Cardiac fibroblast (primary cell): ENCODE results near the gene LSM12.

Source experiments
- DNase-seq, 2 donors: peaks; one replicate each; pipeline versions ENCODE4 v3.0.0 to v3.0.0-alpha.2; 2010; ENCODE audit warnings: low read depth in 2 of 2
- H3K4me3 ChIP-seq, 2 donors: replicated peaks in 1 of 2; 1 replicate in 1 of 2; 2 replicates in 1 of 2; pipeline ENCODE4 v1.5.1; 2011; ENCODE audit warnings: low read depth in 2 of 2, low read length in 2 of 2, mild to moderate bottlenecking in 2 of 2, moderate library complexity in 1 of 2
- TF ChIP-seq, protein P1 (sequence below): IDR thresholded peaks from one replicate; pipeline ENCODE4 v1.5.1; 2011; ENCODE audit warnings: low read depth, mild to moderate bottlenecking, low read length, inconsistent platforms

LSM12 gene

DNA sequence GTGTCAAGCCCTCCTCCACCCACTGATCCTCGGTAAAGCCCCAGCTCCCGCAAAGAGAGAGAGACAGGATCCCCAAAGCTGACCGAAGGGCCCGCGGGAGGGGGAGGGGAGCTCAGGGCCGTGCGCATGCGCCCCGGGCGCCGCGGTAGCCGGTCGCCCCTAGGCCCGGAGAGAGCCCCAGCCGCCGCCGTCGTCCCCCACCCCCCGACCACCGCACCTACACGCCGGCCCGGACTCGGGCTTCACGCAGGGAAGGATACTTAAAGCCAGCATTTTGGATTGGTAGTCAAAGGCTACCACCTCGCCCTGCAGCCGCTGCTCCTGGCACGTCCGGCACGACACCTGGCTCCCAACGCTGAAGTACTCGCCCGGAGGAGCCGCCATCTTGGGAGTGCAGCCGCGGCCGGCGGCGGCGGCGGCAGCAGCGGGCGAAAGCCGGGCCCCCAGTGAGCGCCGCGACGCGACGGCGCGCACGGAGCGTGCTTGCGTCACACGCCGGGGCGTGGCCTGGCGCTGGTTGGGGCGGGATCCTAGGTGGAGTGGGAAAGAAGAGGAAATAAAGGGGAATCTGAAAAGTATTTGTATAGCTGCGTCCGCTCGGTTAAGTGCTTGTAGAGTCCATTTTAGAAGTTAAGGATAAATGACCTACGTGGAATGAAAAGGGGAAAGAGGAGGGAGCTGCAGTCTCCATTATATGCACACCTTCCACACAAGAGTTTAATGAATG lies at the start of gene LSM12:
TSS of gene LSM12 (minus strand) at position 468 of the 727 bp plus-strand sequence. CDS start at position 384, 84 bp downstream.
- H3K4me3 ChIP-seq: peak within 1 kb of the TSS; percentile 69 to 81
- peak; percentile 90 to 93 for DNase-seq
- TF ChIP-seq, protein P1, sequence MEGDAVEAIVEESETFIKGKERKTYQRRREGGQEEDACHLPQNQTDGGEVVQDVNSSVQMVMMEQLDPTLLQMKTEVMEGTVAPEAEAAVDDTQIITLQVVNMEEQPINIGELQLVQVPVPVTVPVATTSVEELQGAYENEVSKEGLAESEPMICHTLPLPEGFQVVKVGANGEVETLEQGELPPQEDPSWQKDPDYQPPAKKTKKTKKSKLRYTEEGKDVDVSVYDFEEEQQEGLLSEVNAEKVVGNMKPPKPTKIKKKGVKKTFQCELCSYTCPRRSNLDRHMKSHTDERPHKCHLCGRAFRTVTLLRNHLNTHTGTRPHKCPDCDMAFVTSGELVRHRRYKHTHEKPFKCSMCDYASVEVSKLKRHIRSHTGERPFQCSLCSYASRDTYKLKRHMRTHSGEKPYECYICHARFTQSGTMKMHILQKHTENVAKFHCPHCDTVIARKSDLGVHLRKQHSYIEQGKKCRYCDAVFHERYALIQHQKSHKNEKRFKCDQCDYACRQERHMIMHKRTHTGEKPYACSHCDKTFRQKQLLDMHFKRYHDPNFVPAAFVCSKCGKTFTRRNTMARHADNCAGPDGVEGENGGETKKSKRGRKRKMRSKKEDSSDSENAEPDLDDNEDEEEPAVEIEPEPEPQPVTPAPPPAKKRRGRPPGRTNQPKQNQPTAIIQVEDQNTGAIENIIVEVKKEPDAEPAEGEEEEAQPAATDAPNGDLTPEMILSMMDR: no peak

- peak; percentile 54 to 57 for DNase-seq
- H3K4me3 ChIP-seq: no peak overlapping the region
- TF ChIP-seq, protein P1: peak; percentile 93
Observed at GRCh38 chr17:44115585-44116415, 49.3 kb upstream of the LSM12 start.

GRCh38 chr17:44113868-44114840 lies 47.7 kb upstream of the LSM12 start:
- TF ChIP-seq, protein P1: no peak
- no peak for DNase-seq

GRCh38 chr17:44113382-44113781 lies 46.9 kb upstream of the LSM12 start:
- H3K4me3 ChIP-seq: no peak overlapping the region
- TF ChIP-seq, protein P1: no peak
- no peak for DNase-seq

More at GRCh38 chr17:44113868-44114840, 47.7 kb upstream of the LSM12 start:
- no peak overlapping the region for H3K4me3 ChIP-seq

DNA sequence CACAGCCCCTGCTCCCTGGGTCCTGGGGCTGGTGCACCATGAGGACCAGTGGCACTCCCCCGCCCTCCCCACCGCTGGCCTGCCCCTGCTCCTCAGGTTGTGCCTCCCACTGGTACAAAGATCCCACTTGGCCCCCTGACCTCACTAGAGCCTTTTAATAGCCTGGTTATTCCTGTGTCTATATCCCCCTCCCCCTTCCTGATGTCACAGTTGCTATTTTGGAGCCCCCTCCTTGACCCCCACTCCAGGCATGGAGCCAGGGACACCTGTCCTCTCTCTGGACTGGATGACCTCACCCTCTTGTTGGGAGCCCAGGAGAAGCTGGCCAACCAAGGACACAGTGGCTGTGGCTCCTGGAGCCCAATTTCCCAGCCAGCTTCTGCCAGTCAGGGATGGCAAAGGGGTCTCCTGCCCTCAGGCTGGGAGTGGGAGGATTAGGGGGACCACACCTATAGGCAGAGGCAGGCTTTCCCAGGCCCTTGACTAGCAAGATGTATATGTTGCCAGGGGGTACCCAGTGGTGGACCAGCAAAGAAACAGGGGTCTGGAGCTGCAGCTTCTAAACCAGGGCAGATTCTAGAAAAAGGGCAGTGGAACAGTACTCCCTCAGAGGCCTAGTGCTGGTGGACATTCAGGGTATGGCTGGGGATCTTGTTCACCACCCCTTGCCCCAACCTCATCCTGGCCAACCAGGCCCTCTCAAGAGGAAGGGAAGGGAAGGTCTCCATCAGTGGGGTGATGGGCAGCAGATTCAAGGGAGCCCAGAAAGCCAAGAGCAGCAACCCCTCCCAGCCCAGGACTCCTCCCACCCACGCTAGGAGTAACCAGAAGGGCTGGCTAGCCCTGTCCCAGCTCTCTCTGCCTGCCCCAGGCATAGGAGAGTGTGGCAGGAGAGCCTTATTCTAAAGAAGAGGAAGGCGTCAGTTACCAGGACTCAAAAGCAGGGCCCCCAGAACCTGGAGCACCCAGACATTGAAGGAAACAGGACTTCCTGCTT lies 46.1 kb upstream of the LSM12 start:
- TF ChIP-seq, protein P1: no peak
- no peak for DNase-seq
- H3K4me3 ChIP-seq: no peak overlapping the region
